ENCODE results near the gene TFF2.

- TF ChIP-seq CTCF (IDR thresholded peaks at IDR 0.05) (no peak), POLR2AphosphoS5 (IDR thresholded peaks at IDR 0.05) (peak in 1 of 2 donors; percentile 15), POLR2A (IDR thresholded peaks at IDR 0.05) (no peak), EP300 (IDR thresholded peaks at IDR 0.05) (peak in 1 of 4 donors; percentile 18)
Measured at GRCh38 chr21:42395905-42396651, 45.3 kb upstream of the TFF2 start, which contains the start of gene TMPRSS3.
